GM12878 (cell line): ENCODE results near the gene COA4. TPM values are rescaled to one million over a fixed set of nuclear protein-coding genes. Genes with fewer than 3 reads are reported as not detected.

Experiments
- ATAC-seq: fragments of 200-7000 bp; cut with Tn5 transposase; 3 replicates; pipeline ENCODE4 v1.9.1; 2020; ENCODE audit warnings: mild to moderate bottlenecking, moderate library complexity
- BruUV-seq: library from RNA; stranded (reverse); fragments of 400-500 nt; replicated peaks from 2 replicates; lab custom pipeline; 2021; lab: Mats Ljungman, UMichigan
- CTCF ChIA-PET: fragments of 300-600 bp; sonication (Branson Sonifier 250); formaldehyde crosslinking; extraction: SDS; loops from one replicate; lab custom pipeline; 2021; ENCODE audit warnings: inconsistent platforms; lab: Yijun Ruan, JAX
- POLR2A ChIA-PET: fragments of 350-600 bp; formaldehyde crosslinking; extraction: SDS; loops from one replicate; lab custom pipeline; 2021; ENCODE audit warnings: inconsistent platforms; lab: Charles Lee
- RAD21 ChIA-PET: fragments of 300-600 bp; sonication (Branson Sonifier 250); formaldehyde crosslinking; loops from one replicate; lab custom pipeline; 2023; ENCODE audit warnings: antibody characterized with exemption; ENCODE audit not compliant: unreplicated experiment; lab: Charles Lee
- SMC1A ChIA-PET: fragments of 300-600 bp; sonication (Branson Sonifier 250); formaldehyde crosslinking; loops from one replicate; lab custom pipeline; 2023; ENCODE audit not compliant: unreplicated experiment, uncharacterized antibody; lab: Charles Lee
- DNase-seq: peaks from one replicate; pipeline ENCODE4 v3.0.0-alpha.2; 2011; ENCODE audit warnings: low read depth, low spot score
- FAIRE-seq: peaks from 3 replicates; lab custom pipeline; 2011; peaks lifted over from hg19 to GRCh38; lab: Jason Lieb, UNC
- H2AFZ ChIP-seq: 2 replicates; pipeline ENCODE4 v1.6.0; 2011; ENCODE audit warnings: low read depth, low read length, control low read depth; ENCODE audit not compliant: control insufficient read depth
- H3K27ac ChIP-seq: 2 replicates; pipeline ENCODE4 v1.5.1; 2011; ENCODE audit warnings: control low read depth; ENCODE audit not compliant: control insufficient read depth, insufficient read depth
- H3K27me3 ChIP-seq, 2 experiments: replicated peaks in 1 of 2; 2 replicates each; pipeline versions ENCODE4 v1.6.0 to v1.6.1; 2011; ENCODE audit warnings: low read length in 1 of 2; ENCODE audit not compliant: control insufficient read depth in 2 of 2, insufficient read depth in 2 of 2
- H3K36me3 ChIP-seq, 2 experiments: 2 replicates each; pipeline ENCODE4 v1.5.1; 2011; ENCODE audit warnings: low read length in 1 of 2; ENCODE audit not compliant: control insufficient read depth in 2 of 2, insufficient read depth in 2 of 2
- H3K4me1 ChIP-seq: 2 replicates; pipeline ENCODE4 v1.6.1; 2011; ENCODE audit warnings: mild to moderate bottlenecking, low read length, moderate library complexity, mixed read lengths; ENCODE audit not compliant: control insufficient read depth, insufficient read depth
- H3K4me2 ChIP-seq: 2 replicates; pipeline ENCODE4 v1.6.0; 2011; ENCODE audit warnings: control low read depth; ENCODE audit not compliant: control insufficient read depth, insufficient read depth
- H3K4me3 ChIP-seq: fragments of 200-600 bp; sonication (generic); 2 replicates; pipeline ENCODE4 v1.5.1; 2016
- H3K79me2 ChIP-seq: 2 replicates; pipeline ENCODE4 v1.6.0; 2011; ENCODE audit warnings: low read length; ENCODE audit not compliant: control insufficient read depth, insufficient read depth
- H3K9ac ChIP-seq: 2 replicates; pipeline ENCODE4 v1.8.0; 2011; ENCODE audit warnings: low read length, control low read depth, mixed read lengths; ENCODE audit not compliant: control insufficient read depth, insufficient read depth
- H3K9me3 ChIP-seq: replicated peaks from 3 replicates; pipeline ENCODE4 v1.5.1; 2011; ENCODE audit warnings: mild to moderate bottlenecking, low read length; ENCODE audit not compliant: control insufficient read depth, insufficient read depth
- H4K20me1 ChIP-seq: 2 replicates; pipeline ENCODE4 v1.6.0; 2011; ENCODE audit not compliant: control insufficient read depth, insufficient read depth
- ATF2 ChIP-seq: IDR thresholded peaks from 2 replicates; pipeline ENCODE4 v1.6.1; 2012; ENCODE audit warnings: low read length, inconsistent platforms
- CUX1 ChIP-seq: IDR thresholded peaks from 2 replicates; pipeline ENCODE4 v1.6.1; 2012; ENCODE audit warnings: improper control_type of control experiment, low read depth, low read length; ENCODE audit not compliant: insufficient replicate concordance
- GATAD2B ChIP-seq: fragments of 450-650 bp; conservative IDR thresholded peaks from 2 replicates; pipeline ENCODE4 v1.6.1; 2017; ENCODE audit warnings: low read depth, mild to moderate bottlenecking, moderate library complexity
- KDM1A ChIP-seq: fragments of 200-600 bp; sonication (generic); IDR thresholded peaks from 2 replicates; pipeline ENCODE4 v1.6.1; 2016; ENCODE audit warnings: borderline replicate concordance
- MAX ChIP-seq: IDR thresholded peaks from 2 replicates; pipeline ENCODE4 v1.6.1; 2012; ENCODE audit warnings: low read depth, low read length, improper control_type of control experiment
- MEF2A ChIP-seq: IDR thresholded peaks from 2 replicates; pipeline ENCODE4 v1.6.1; 2011; ENCODE audit warnings: low read depth, mild to moderate bottlenecking, low read length, moderate library complexity; ENCODE audit not compliant: insufficient read depth
- MEF2B ChIP-seq: fragments of 450-650 bp; IDR thresholded peaks from 2 replicates; pipeline ENCODE4 v1.6.1; 2018; ENCODE audit warnings: mild to moderate bottlenecking, moderate library complexity; ENCODE audit not compliant: partially characterized antibody, poor library complexity, severe bottlenecking
- POLR2A ChIP-seq: IDR thresholded peaks from 2 replicates; pipeline ENCODE4 v1.6.1; 2011; ENCODE audit warnings: low read depth, mild to moderate bottlenecking, low read length
- TCF3 ChIP-seq: IDR thresholded peaks from 2 replicates; pipeline ENCODE4 v1.6.1; 2012; ENCODE audit warnings: low read depth, mild to moderate bottlenecking, low read length, borderline replicate concordance; ENCODE audit not compliant: insufficient read depth
- ZBED1 ChIP-seq: IDR thresholded peaks from 2 replicates; pipeline ENCODE4 v1.6.1; 2016; ENCODE audit warnings: borderline replicate concordance
- ZNF207 ChIP-seq: fragments of 450-650 bp; IDR thresholded peaks from 2 replicates; pipeline ENCODE4 v1.6.1; 2014; ENCODE audit warnings: antibody characterized with exemption, mild to moderate bottlenecking, borderline replicate concordance
- ZNF24 ChIP-seq: fragments of 450-650 bp; IDR thresholded peaks from 2 replicates; pipeline ENCODE4 v1.6.1; 2017; ENCODE audit warnings: antibody characterized with exemption, mild to moderate bottlenecking
- ZSCAN29 ChIP-seq: fragments of 450-650 bp; IDR thresholded peaks from 2 replicates; pipeline ENCODE4 v1.6.1; 2017; ENCODE audit warnings: mild to moderate bottlenecking, moderate library complexity
- ZZZ3 ChIP-seq: IDR thresholded peaks from 2 replicates; pipeline ENCODE4 v1.6.1; 2011; ENCODE audit warnings: low read depth; ENCODE audit not compliant: control insufficient read depth, insufficient read length
- WGBS: methylation state at CpG from one replicate; pipeline ENCODE4 v1.1.6; 2016; ENCODE audit warnings: low lambda C conversion rate; ENCODE audit not compliant: insufficient replicate concordance, insufficient coverage; ENCODE audit errors: missing lambda C conversion rate; 5-methylcytosine and 5-hydroxymethylcytosine counted together
- in situ Hi-C: fragments of 300-500 bp; cut with MboI; formaldehyde crosslinking; loops from 9 replicates; pipeline ENCODE4 v1.14.3; 2018; ENCODE audit warnings: mixed read lengths
- intact Hi-C: fragments of 100-400 bp; cut with micrococcal nuclease; formaldehyde crosslinking; loops from one replicate; pipeline ENCODE4 v1.14.2; 2022; ENCODE audit not compliant: unreplicated experiment
- polyA plus RNA-seq, 11 experiments: library from polyadenylated mRNA; depleted of rRNA in 4 of 11; unstranded in 6 of 11; stranded (reverse) in 5 of 11; fragments of >200 nt; fragmentation: Nextera tagmentation in 4 of 11; fragmentation: Illumina TruSeq in 1 of 11; extraction: Ambion mirVana in 4 of 11; extraction: Trizol in 1 of 11; gene quantifications; 1 replicate in 1 of 11; 2 replicates in 10 of 11; pipeline versions ENCODE4 v1.2.1 to v1.2.3, GENCODE V29; 2011 to 2016; ENCODE audit warnings: inconsistent platforms in 2 of 11, missing spikeins in 2 of 11, low read depth in 1 of 11
- total RNA-seq, 4 experiments: library from RNA; depleted of rRNA in 3 of 4; stranded (reverse); fragments of >200 nt in 3 of 4; fragmentation: Illumina TruSeq in 1 of 4; extraction: Trizol in 1 of 4; gene quantifications; 2 replicates each; pipeline versions ENCODE4 v1.2.1 to v1.2.3, GENCODE V29; 2013 to 2021

COA4 gene
- total and polyA plus RNA-seq, 10 of the 15 experiments (the other 5 are each of a cell fraction or from before 2014, with no cell fraction given): 84.8 to 180 (median 104) TPM

- no peak for TF ChIP-seq CUX1
- no peak for TF ChIP-seq POLR2A
Observed at GRCh38 chr11:73838443-73839122, 38.1 kb downstream of the COA4 start (continued).

GRCh38 chr11:73833067-73833466, 43.6 kb downstream of the COA4 start:
- Histone ChIP-seq H3K4me1 (no peaks in the 10 kb centered on the region), H3K4me2 (no peak overlapping the region), H3K79me2 (no peaks in the 10 kb centered on the region), H3K27ac (no peak overlapping the region), H2AFZ (no peak overlapping the region), H3K4me3 (no peak overlapping the region), H3K27me3 (no peaks in the 10 kb centered on the region), H3K9me3 (no peaks in the 10 kb centered on the region), H3K9ac (no peak overlapping the region), H3K36me3 (peaks cover 0 to 10% of the 10 kb centered on the region in 2 experiments; a peak in 2 of 4 replicates), H4K20me1 (no peaks in the 10 kb centered on the region)
- intact Hi-C loops (no loop called here), in situ Hi-C loops (no loop called here)
- TF ChIP-seq TCF3: no peak
- no peak for TF ChIP-seq MAX
- no peak for TF ChIP-seq ZZZ3
- no peak for TF ChIP-seq ZNF207
- TF ChIP-seq ZNF24: no peak
- no peak for TF ChIP-seq ZSCAN29
- no peak for TF ChIP-seq MEF2A
- TF ChIP-seq ATF2: no peak
- TF ChIP-seq MEF2B: no peak
- TF ChIP-seq ZBED1: no peak
- no peak for TF ChIP-seq KDM1A
- no peak for TF ChIP-seq GATAD2B
- DNase-seq (no peak), FAIRE-seq (no peak), ATAC-seq (no peak)
- no TSS peak for BruUV-seq
- RAD21 ChIA-PET: no interaction called here
- POLR2A ChIA-PET: interaction anchor here (0.6 kb wide), 2 partner anchors 40 to 248 kb away, joined by 3 to 4 read pairs; no protein-coding TSS in a partner anchor
- WGBS: 98% methylated on average over 2 of the region's 2 CpGs
- SMC1A ChIA-PET: interaction anchor here (0.5 to 1.1 kb wide), 2 partner anchors 10 to 14 kb away, joined by 3 read pairs; no protein-coding TSS in a partner anchor
- CTCF ChIA-PET: no interaction called here
